Measurements from ENCODE around the gene ZNF547.
"Not testable (repeated sequence)": the region's sequence is repeated elsewhere in the genome, so short reads cannot be mapped to it uniquely, and the experiment has no call there.

ZNF547 gene

GRCh38 chr19:57362997-57363687 is at the start of gene ZNF547, which contains the start of gene TRAPPC2B:
TSS of gene ZNF547 (plus strand) at chr19:57363551. CDS start at chr19:57368556, 5,005 bp downstream.
TSS of gene TRAPPC2B (plus strand) at chr19:57363551. CDS start at chr19:57364834, 1,283 bp downstream.
- DNase-seq, result peak; percentile 99

GRCh38 chr19:57314146-57314545 is 49.2 kb upstream of the ZNF547 start:
- no peak for DNase-seq

GRCh38 chr19:57317503-57317902 is 45.8 kb upstream of the ZNF547 start:
- DNase-seq, result no peak

- DNase-seq, result no peak
Measured at GRCh38 chr19:57319869-57320179, 43.5 kb upstream of the ZNF547 start.

GRCh38 chr19:57320180-57321084 is 42.9 kb upstream of the ZNF547 start, which contains the start of gene ZNF543:
TSS of gene ZNF543 (plus strand) at chr19:57320472. CDS start at chr19:57320854, 382 bp downstream.
- peak; percentile 95 for DNase-seq

- DNase-seq, result no peak
Measured at GRCh38 chr19:57321116-57321515, 42.2 kb upstream of the ZNF547 start.

- DNase-seq, result no peak
Measured at GRCh38 chr19:57321751-57322150, 41.6 kb upstream of the ZNF547 start.

GRCh38 chr19:57324992-57325391 is 38.4 kb upstream of the ZNF547 start:
- DNase-seq, result no peak

- DNase-seq, result no peak
Measured at GRCh38 chr19:57327993-57328392, 35.4 kb upstream of the ZNF547 start.

GRCh38 chr19:57334191-57334590 is 29.2 kb upstream of the ZNF547 start:
- DNase-seq, result no peak

GRCh38 chr19:57338877-57339276 is 24.5 kb upstream of the ZNF547 start:
- DNase-seq, result no peak

GRCh38 chr19:57342582-57342981 is 20.8 kb upstream of the ZNF547 start:
- DNase-seq, result no peak

- DNase-seq, result no peak
Measured at GRCh38 chr19:57348136-57348535, 15.2 kb upstream of the ZNF547 start.

GRCh38 chr19:57350877-57351805 is 12.2 kb upstream of the ZNF547 start, which contains the start of gene ZNF304:
TSS of gene ZNF304 (plus strand) at chr19:57351271. CDS start at chr19:57351665, 394 bp downstream.
- peak; percentile 90 for DNase-seq

GRCh38 chr19:57351867-57352266 is 11.5 kb upstream of the ZNF547 start:
- no peak for DNase-seq

- no peak for DNase-seq
Measured at GRCh38 chr19:57355916-57356315, 7.4 kb upstream of the ZNF547 start.

- no peak for DNase-seq
Measured at GRCh38 chr19:57357406-57357805, 5.9 kb upstream of the ZNF547 start.

- no peak for DNase-seq
Measured at GRCh38 chr19:57359300-57359699, 4.1 kb upstream of the ZNF547 start.

- no peak for DNase-seq
Measured at GRCh38 chr19:57362419-57362818, 932 bp upstream of the ZNF547 start.

- DNase-seq, result no peak
Measured at GRCh38 chr19:57363688-57364181, 384 bp downstream of the ZNF547 start.

GRCh38 chr19:57366776-57367175 is 3.4 kb downstream of the ZNF547 start:
- DNase-seq, result no peak

- DNase-seq, result no peak
Measured at GRCh38 chr19:57374179-57374578, 10.8 kb downstream of the ZNF547 start.

- not testable (repeated sequence) for DNase-seq
Measured at GRCh38 chr19:57374647-57375046, 11.3 kb downstream of the ZNF547 start.

Data from CD4-positive, alpha-beta T cell treated with Interleukin-21 for 1 hour (primary cell).